Stimulated activated CD8-positive, alpha-beta memory T cell treated with anti-CD3 and anti-CD28 coated beads, Interleukin-12 subunit alpha, Interleukin-12 subunit beta, amount 100 ng/mL, for 24 hours (primary cell): ENCODE results near the gene CHRNA7.

Experiments used
- DNase-seq: peaks from one replicate; pipeline ENCODE4 v3.0.0-alpha.2; 2020; ENCODE audit errors: extremely low read depth

The CHRNA7 gene

GRCh38 chr15:32089851-32090359, 59.6 kb downstream of the CHRNA7 start:
- no peak for DNase-seq

GRCh38 chr15:32091505-32092380, 61.4 kb downstream of the CHRNA7 start:
- DNase-seq: no peak

- no peak for DNase-seq
Observed at GRCh38 chr15:32096213-32096612, 65.9 kb downstream of the CHRNA7 start.

- no peak for DNase-seq
Observed at GRCh38 chr15:32096916-32097617, 66.8 kb downstream of the CHRNA7 start.

- DNase-seq: no peak
Observed at GRCh38 chr15:32098033-32098432, 67.7 kb downstream of the CHRNA7 start.

- DNase-seq: no peak
Observed at GRCh38 chr15:32099097-32099785, 68.9 kb downstream of the CHRNA7 start.

GRCh38 chr15:32099956-32100684, 69.8 kb downstream of the CHRNA7 start:
- no peak for DNase-seq

- DNase-seq: no peak
Observed at GRCh38 chr15:32104061-32104995, 74.0 kb downstream of the CHRNA7 start.

- no peak for DNase-seq
Observed at GRCh38 chr15:32105258-32106241, 75.2 kb downstream of the CHRNA7 start.

- no peak for DNase-seq
Observed at GRCh38 chr15:32106401-32107381, 76.4 kb downstream of the CHRNA7 start.

- no peak for DNase-seq
Observed at GRCh38 chr15:32107477-32108080, 77.3 kb downstream of the CHRNA7 start.

GRCh38 chr15:32108661-32109060, 78.3 kb downstream of the CHRNA7 start:
- DNase-seq: no peak

GRCh38 chr15:32112101-32112500, 81.8 kb downstream of the CHRNA7 start:
- no peak for DNase-seq

GRCh38 chr15:32113224-32113623, 82.9 kb downstream of the CHRNA7 start:
- no peak for DNase-seq

GRCh38 chr15:32117122-32117521, 86.8 kb downstream of the CHRNA7 start:
- DNase-seq: no peak

- DNase-seq: no peak
Observed at GRCh38 chr15:32119286-32119685, 89.0 kb downstream of the CHRNA7 start.

- DNase-seq: no peak
Observed at GRCh38 chr15:32119694-32120330, 89.5 kb downstream of the CHRNA7 start.
